Subcutaneous abdominal adipose tissue (tissue), 5 donors: ENCODE data around the gene B4GALT3.
"Not testable (repeated sequence)": the region's sequence is repeated elsewhere in the genome, so short reads cannot be mapped to it uniquely, and the experiment has no call there.

Source experiments
- H3K27ac ChIP-seq: one replicate; pipeline ENCODE4 v1.7.0; 2013; ENCODE audit warnings: low read depth, mild to moderate bottlenecking, inconsistent platforms, low read length, moderate library complexity
- H3K27me3 ChIP-seq, 5 donors: one replicate each; pipeline ENCODE4 v1.7.0; 2013; ENCODE audit warnings: low read length in 5 of 5, inconsistent platforms in 1 of 5; ENCODE audit not compliant: control insufficient read depth in 5 of 5, insufficient read depth in 4 of 5
- H3K36me3 ChIP-seq, 5 donors: one replicate each; pipeline ENCODE4 v1.7.0; 2013; ENCODE audit warnings: low read length in 5 of 5; ENCODE audit not compliant: control insufficient read depth in 5 of 5, insufficient read depth in 5 of 5
- H3K4me1 ChIP-seq, 5 donors: one replicate each; pipeline ENCODE4 v1.7.0; 2013; ENCODE audit warnings: low read length in 5 of 5, mild to moderate bottlenecking in 3 of 5, moderate library complexity in 1 of 5; ENCODE audit not compliant: control insufficient read depth in 5 of 5, insufficient read depth in 5 of 5
- H3K4me3 ChIP-seq, 5 donors: one replicate each; pipeline ENCODE4 v1.7.0; 2013; ENCODE audit warnings: low read length in 5 of 5, low read depth in 1 of 5
- H3K9ac ChIP-seq, 5 donors: one replicate each; pipeline ENCODE4 v1.7.0; 2013; ENCODE audit warnings: low read length in 5 of 5, mild to moderate bottlenecking in 4 of 5, moderate library complexity in 3 of 5
- H3K9me3 ChIP-seq, 5 donors: one replicate each; pipeline ENCODE4 v1.7.0; 2013; ENCODE audit warnings: low read length in 5 of 5; ENCODE audit not compliant: control insufficient read depth in 5 of 5
- donor health status: healthy.
- donor health status: healthy.
- donor health status: healthy.
- donor health status: healthy.
- donor health status: healthy.

B4GALT3 gene

DNA sequence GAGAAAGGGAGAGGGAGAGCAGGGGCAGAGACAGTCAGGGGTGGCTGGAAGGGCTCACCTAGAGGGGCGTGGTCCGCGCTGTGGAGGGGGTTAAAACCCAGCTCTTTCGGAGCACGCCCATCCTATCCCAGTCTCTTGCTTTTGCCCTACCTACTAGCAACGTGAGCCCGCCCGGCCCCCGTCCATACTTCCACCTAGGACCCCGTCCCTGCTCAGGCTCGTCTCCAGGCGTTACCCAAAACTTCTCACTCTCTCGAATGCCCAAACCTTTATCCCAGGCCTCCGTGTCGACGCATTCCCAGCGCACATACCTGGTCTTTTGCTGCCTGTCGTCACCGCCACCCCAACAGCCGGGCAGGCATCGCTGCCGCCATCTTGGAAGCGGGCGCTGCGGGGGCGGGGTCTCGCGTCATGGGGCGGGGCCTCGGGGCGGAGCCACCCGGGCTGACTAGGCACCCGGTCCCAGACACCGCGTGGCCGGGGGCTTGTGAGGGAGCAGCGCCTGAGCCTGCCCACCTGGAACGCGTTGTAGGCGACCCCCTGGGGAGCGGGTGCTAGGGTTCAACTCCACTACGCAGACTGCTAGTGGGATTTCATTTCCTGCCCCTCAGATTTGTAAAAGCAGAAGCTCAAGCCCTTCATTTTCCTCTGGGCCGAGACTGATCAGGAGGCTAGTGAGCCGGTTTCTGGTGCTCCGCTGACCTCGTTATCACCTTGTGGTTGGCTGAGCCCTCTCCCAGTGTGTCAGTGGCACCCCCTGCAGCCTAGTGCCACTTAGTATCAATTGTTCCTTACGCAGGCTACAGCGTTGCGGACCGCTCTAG is at the start of gene B4GALT3:
B4GALT3 (minus strand) TSS at position 396 of the 824 bp plus-strand sequence. CDS start 1,447 bp downstream, outside the sequence.
- Histone ChIP-seq H3K4me3 (peak within 1 kb of the TSS; percentile 94 to 98 (median 97)), H3K36me3 (peaks cover 5 to 36% (median 29%) of the 10 kb centered on the region in 5 donors), H3K4me1 (peaks cover 12 to 40% (median 39%) of the 10 kb centered on the region in 5 donors), H3K9me3 (no peaks in the 10 kb centered on the region), H3K9ac (peak within 1 kb of the TSS; percentile 81 to 91 (median 88)), H3K27ac (peak within 1 kb of the TSS; percentile 90), H3K27me3 (no peaks in the 10 kb centered on the region)

DNA sequence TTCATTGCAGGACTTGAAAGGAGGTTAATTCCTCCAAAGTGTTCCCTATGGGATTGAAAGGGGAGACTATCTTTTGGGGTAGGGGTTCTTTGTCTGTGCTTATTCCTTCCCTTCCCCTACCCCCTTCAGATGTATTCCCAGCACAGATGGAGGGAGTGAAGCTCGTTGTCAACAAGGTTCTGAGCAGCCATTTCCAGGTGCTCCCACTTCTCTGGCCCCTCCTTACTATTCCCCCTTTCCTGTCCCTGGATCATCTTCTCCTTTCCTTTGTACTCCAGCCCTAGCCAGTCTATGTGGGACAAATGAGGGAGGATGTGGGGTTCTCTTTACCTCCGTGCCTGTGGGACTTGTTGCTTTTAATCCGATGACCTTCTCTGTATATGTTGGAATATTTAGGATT is 49.5 kb upstream of the B4GALT3 start:
- peak overlapping the region; percentile 77 to 99 (median 91) for H3K4me3 ChIP-seq
- H3K9ac ChIP-seq, result peak overlapping the region in 4 of 5 donors; percentile 66 to 81 (median 71)
- peaks cover 0 to 33% (median 25%) of the 10 kb centered on the region in 5 donors for H3K36me3 ChIP-seq
- H3K27ac ChIP-seq, result peak overlapping the region; percentile 18
- H3K27me3 ChIP-seq, result no peaks in the 10 kb centered on the region
- H3K9me3 ChIP-seq, result no peaks in the 10 kb centered on the region
- peaks cover 5 to 31% (median 29%) of the 10 kb centered on the region in 5 donors for H3K4me1 ChIP-seq

DNA sequence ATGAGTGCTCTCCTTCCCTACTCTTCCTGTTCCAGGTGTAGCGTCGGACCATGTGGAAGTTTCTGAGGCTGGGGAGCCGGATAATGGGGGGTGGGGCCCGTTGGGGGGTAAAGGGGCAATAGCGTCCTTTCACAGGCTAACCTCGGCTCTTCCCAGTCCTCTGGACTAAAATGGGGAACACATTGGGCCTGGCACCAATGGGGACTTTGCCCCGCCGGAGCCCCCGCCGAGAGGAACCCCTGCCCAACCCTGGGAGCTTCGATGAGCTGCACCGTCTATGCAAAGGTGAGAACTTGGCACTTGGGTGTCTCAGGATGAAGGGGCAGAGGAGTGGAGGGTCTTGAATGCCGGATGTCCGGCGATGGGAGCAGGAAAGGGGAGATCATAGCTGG is 49.0 kb upstream of the B4GALT3 start:
- Histone ChIP-seq H3K4me1 (peaks cover 5 to 31% (median 29%) of the 10 kb centered on the region in 5 donors), H3K27me3 (no peaks in the 10 kb centered on the region), H3K4me3 (peak overlapping the region; percentile 77 to 99 (median 91)), H3K36me3 (peaks cover 0 to 33% (median 25%) of the 10 kb centered on the region in 5 donors), H3K9ac (peak overlapping the region in 4 of 5 donors; percentile 66 to 81 (median 71)), H3K9me3 (no peaks in the 10 kb centered on the region), H3K27ac (peak overlapping the region; percentile 18)

DNA sequence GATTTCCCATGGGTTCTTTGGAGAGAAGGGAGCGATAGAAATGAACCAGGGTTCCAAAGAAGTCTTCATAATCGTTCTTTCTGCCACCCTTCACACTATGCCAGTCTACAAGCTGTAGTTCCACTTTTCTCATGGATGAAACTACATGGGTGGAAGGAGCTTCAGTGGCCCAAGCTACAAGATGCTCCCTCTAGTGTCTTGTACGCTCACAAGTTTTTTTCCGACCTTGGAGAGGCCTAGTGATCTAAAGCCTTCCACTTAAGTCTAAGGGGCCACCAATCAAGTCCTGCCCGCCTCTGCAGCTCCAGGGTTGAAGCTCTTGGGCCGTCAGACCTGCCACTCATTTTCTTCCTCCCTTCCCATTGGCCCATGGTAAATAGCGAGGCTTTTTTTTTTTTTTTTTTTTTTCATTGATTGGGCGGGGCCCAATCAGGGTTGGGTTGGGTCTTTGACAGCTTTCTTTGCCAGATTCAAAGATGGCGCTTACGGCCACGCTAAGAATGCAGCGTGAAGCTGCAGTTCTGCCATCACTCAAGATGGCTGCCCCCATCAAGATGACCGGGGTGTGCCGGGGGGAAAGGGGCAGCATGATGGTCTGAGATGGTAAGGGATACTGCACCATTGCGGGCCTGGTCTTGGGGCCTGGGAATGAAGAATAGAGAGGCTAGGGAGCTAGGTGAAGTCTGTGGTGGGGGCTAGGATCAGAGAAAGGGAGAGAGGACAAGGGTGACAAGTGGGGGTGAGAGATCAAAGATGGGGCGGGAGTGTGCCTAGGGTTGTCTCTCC is 48.4 kb upstream of the B4GALT3 start, which contains the start of gene TOMM40L:
TOMM40L (plus strand) TSS at position 527 of the 786 bp plus-strand sequence. CDS start 430 bp downstream, outside the sequence.
- H3K27ac ChIP-seq, result peak within 1 kb of the TSS; percentile 59
- peaks cover 0 to 29% (median 25%) of the 10 kb centered on the region in 5 donors for H3K36me3 ChIP-seq
- no peaks in the 10 kb centered on the region for H3K27me3 ChIP-seq
- H3K9me3 ChIP-seq, result no peaks in the 10 kb centered on the region
- peak within 1 kb of the TSS; percentile 77 to 99 (median 91) for H3K4me3 ChIP-seq
- H3K4me1 ChIP-seq, result peaks cover 5 to 31% (median 29%) of the 10 kb centered on the region in 5 donors
- peak within 1 kb of the TSS in 4 of 5 donors; percentile 66 to 81 (median 71) for H3K9ac ChIP-seq

DNA sequence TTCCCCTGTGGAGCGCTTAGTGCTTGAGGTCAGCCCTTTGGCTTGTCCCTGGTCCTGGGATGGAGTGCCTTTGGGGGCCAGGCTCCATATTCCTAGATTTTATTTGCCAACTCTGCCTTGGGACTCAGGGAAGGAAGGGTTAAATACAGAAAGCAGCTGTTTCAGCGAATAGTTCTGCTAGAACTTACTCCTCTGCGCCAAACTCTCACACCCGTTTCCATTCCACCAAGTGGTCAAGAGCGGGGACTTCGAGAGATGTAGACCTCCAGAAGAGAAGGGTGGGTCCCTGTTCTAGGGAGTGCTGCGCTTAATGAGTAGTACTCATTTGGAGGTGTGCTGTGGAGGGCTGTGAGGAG is 47.8 kb upstream of the B4GALT3 start:
- Histone ChIP-seq H3K4me3 (peak overlapping the region in 2 of 5 donors; percentile 37 to 88), H3K9ac (peak overlapping the region in 1 of 5 donors; percentile 47)

DNA sequence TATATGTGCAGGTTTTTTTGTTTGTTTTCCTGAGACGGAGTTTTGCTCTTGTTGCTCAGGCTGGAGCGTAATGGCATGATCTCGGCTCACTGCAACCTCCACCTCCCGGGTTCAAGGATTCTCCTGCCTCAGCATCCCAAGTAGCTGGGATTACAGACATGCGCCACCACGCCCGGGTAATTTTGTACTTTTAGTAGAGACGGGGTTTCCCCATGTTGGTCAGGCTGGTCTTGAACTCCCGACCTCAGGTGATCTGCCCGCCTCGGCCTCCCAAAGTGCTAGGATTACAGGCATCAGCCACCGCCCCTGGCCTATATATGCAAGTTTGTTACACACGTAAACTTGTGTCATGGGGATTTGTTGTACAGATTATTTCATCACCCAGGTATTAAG is 47.4 kb upstream of the B4GALT3 start:
- H3K4me3 ChIP-seq, H3K9ac ChIP-seq, H3K27me3 ChIP-seq, H3K9me3 ChIP-seq, H3K27ac ChIP-seq: not testable (repeated sequence)
- Histone ChIP-seq H3K36me3 (peaks cover 0 to 19% (median 17%) of the 10 kb centered on the region in 5 donors), H3K4me1 (peaks cover 5 to 31% (median 29%) of the 10 kb centered on the region in 5 donors)

More for the DNA sequence above, 47.8 kb upstream of the B4GALT3 start:
- peaks cover 0 to 23% (median 20%) of the 10 kb centered on the region in 5 donors for H3K36me3 ChIP-seq
- no peaks in the 10 kb centered on the region for H3K9me3 ChIP-seq
- H3K4me1 ChIP-seq, result peaks cover 5 to 31% (median 29%) of the 10 kb centered on the region in 5 donors
- H3K27ac ChIP-seq, result peak overlapping the region; percentile 59
- H3K27me3 ChIP-seq, result no peaks in the 10 kb centered on the region

DNA sequence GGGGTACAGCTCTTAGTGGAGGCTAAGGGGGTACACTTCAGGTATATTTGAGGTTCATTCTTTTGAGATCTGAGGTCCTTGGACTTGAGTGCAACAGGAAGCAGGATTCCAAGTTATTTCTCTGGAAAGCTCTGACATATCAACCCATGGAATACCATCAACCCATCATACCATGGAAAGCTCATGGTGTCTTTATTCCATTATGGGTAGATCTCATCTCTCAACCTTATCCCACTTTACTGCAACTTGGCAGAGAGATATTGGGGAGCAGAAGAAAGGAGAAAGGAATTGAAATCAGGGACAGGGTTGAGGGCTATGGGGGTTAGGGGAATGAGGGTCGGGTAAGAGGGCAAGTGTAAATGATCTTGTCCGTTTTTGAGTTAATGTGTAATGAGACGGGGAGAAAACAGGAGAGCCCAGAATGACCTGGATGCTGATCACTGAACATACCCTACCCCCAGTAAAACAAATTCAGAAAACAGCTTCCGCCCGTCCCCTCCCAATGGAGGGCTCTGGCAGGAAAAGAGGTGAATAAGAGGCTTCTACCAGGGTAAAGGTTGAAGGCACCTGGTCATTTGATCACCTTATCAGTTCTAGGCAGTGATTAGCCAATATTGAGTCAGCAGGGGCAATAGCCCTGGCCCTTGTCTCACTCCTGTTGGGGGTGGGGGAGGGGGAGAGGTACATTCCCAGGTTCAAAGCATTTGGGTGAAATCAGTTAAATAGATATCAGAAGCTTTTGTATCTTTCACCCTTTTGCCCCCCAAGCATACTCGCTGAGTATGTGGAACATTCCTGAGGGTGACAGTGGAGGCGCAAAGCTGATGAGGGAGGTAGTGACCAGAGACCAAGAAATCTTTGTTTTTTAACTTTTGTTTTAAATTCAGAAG is 46.7 kb upstream of the B4GALT3 start:
- Histone ChIP-seq H3K9ac (no peak overlapping the region), H3K4me1 (peaks cover 5 to 31% (median 29%) of the 10 kb centered on the region in 5 donors)

DNA sequence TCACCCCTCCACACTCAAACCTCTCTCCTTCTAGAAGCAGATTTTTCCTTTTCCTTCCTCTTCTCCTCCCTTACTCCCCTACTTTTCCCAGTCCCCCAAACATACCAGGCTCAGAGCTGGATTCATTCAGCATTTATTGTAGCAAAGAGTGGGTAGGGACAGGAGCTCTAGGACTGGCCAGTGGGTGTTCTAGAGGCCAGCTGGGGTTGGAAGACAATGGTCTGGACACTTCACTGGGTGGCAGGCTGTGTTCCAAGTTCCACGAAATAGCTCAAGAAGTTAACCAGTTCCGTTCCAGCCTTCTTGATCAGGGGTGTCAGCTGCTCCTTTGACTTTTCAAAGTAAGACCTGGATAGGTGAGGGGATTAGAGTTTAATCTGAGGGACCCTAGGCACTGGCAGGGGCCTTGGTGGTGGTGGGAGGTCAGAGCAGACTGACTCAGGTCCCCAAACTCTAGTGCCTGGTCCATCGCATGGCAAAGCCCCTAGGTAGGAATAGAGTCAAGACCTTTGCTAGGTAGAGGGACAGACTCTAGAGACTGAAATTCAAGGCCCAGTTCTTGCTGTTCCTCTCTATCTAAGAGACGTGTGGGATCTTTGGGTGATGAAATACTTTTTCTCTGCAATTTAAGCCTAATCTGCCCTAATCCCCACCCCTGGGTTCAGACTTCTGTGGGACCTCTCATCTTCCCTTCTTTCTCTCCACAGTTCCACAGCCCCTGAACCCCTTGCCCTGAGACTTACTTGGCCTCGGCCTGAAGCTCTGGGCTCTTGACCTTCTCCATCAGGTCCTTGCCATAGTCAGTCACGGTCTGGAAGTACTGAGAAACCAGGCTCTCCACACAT is 45.1 kb upstream of the B4GALT3 start:
- Histone ChIP-seq H3K4me1 (peaks cover 5 to 34% (median 26%) of the 10 kb centered on the region in 5 donors), H3K27me3 (no peaks in the 10 kb centered on the region), H3K9me3 (no peaks in the 10 kb centered on the region), H3K27ac (no peak overlapping the region), H3K4me3 (no peak overlapping the region), H3K9ac (no peak overlapping the region), H3K36me3 (peaks cover 0 to 2% (median 0%) of the 10 kb centered on the region in 5 donors)

More for the DNA sequence above, 46.7 kb upstream of the B4GALT3 start:
- Histone ChIP-seq H3K27me3 (no peaks in the 10 kb centered on the region), H3K27ac (no peak overlapping the region), H3K4me3 (no peak overlapping the region), H3K9me3 (no peaks in the 10 kb centered on the region), H3K36me3 (peaks cover 0 to 12% (median 11%) of the 10 kb centered on the region in 5 donors)
